Mononuclear cell (primary cell): ENCODE data around the gene SORCS2. TPM values are rescaled to one million over a fixed set of nuclear protein-coding genes. Genes with fewer than 3 reads are reported as not detected.

ENCODE experiments used
- H3K27me3 ChIP-seq: 2 replicates; pipeline ENCODE4 v1.6.0; 2011; ENCODE audit warnings: low read length, control low read depth; ENCODE audit not compliant: insufficient read depth
- H3K4me1 ChIP-seq: 2 replicates; pipeline ENCODE4 v1.5.1; 2011; ENCODE audit warnings: mild to moderate bottlenecking, low read length, control low read depth; ENCODE audit not compliant: insufficient read depth
- H3K4me3 ChIP-seq: 2 replicates; pipeline ENCODE4 v1.5.1; 2011; ENCODE audit warnings: mild to moderate bottlenecking, low read length, moderate library complexity
- H3K9me3 ChIP-seq: 2 replicates; pipeline ENCODE4 v1.5.1; 2011; ENCODE audit warnings: low read depth, mild to moderate bottlenecking, control low read depth, low read length
- total RNA-seq: library from RNA; depleted of rRNA; stranded (reverse); fragments of >200 nt; gene quantifications from one replicate; pipeline ENCODE4 v1.2.3, GENCODE V29; 2012

SORCS2 gene
- total RNA-seq, 1 donor = 0.10 TPM

DNA sequence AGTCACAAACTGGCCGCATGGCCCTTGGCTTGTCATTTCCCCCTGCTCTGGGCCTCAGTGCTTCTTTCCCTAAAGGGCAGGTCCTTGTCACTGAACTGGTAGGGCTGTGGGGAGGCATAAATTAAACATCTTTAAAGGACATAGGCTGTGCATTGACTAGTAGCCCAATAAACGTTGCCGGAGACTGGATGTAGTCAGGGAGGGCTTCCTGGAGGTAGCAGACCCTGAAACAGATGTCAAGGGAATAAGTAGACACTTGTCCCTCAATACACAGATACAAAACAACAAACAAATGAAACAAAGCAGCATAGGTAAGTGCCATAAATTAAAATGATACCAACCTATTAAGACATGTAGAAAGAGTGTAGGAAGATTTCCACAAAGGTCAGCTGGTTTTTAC lies 314.2 kb downstream of the SORCS2 start:
- Histone ChIP-seq H3K9me3 (no peaks in the 10 kb centered on the region), H3K4me3 (no peak overlapping the region), H3K27me3 (no peaks in the 10 kb centered on the region), H3K4me1 (no peaks in the 10 kb centered on the region)

DNA sequence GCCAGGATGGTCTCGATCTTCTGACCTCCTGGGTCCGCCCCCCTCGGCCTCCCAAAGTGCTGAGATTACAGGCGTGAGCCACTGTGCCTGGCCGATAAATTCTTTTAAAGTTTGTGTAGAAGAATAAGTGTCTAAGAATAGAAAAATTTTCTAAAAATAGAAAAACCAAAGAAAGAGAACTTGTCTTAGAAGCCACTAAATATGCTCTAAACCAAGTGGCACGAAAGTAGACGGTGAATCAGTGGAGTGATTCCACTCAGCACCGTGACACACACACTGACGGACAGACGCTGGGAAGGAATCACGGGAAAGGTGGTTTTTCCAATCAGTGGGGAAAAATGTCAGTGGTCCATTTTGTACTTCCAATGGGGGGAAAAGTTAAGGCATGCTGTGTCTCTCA lies 315.0 kb downstream of the SORCS2 start:
- Histone ChIP-seq H3K27me3 (no peaks in the 10 kb centered on the region), H3K4me3 (no peak overlapping the region), H3K9me3 (no peaks in the 10 kb centered on the region), H3K4me1 (no peaks in the 10 kb centered on the region)

DNA sequence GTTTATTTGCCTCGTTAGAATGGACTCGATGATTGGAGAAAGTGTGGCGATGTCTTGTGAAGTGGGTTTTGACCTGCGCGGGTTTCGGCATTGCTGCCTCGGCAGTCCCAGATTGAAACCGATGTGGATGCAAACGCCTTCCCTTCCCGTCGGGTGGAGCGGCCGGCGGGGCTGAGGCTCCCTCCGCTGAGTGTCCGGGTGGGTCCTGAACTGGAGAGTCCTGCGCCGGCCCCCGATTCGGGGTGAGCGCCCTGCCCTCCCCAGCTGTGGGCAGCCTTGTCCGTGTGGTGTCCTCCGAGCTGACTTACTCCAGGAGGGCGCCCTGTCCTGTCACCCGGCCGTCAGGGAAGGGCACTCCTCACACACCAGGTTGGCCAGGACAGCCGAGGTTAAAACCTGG lies 317.7 kb downstream of the SORCS2 start:
- no peaks in the 10 kb centered on the region for H3K9me3 ChIP-seq
- no peak overlapping the region for H3K4me3 ChIP-seq
- no peaks in the 10 kb centered on the region for H3K4me1 ChIP-seq
- H3K27me3 ChIP-seq = no peaks in the 10 kb centered on the region

DNA sequence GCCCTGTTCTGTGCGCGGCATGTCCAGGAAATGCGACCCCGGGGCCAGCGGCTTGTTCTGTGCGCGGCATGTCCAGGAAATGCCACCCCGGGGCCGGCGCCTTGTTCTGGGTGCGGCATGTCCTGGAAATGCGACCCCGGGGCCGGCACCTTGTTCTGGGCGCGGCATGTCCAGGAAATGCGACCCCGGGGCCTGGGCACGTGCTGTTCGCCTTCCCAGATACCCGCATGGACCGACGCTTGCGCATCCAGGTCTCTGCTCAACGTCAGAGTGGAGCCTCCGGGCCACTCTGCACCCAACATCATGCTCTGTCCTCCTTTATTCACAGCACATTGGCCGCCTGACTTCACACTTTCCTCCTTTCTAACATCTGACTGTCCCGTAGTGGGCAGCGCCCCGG lies 318.2 kb downstream of the SORCS2 start:
- Histone ChIP-seq H3K4me3 (no peak overlapping the region), H3K4me1 (no peaks in the 10 kb centered on the region), H3K27me3 (no peaks in the 10 kb centered on the region), H3K9me3 (no peaks in the 10 kb centered on the region)

DNA sequence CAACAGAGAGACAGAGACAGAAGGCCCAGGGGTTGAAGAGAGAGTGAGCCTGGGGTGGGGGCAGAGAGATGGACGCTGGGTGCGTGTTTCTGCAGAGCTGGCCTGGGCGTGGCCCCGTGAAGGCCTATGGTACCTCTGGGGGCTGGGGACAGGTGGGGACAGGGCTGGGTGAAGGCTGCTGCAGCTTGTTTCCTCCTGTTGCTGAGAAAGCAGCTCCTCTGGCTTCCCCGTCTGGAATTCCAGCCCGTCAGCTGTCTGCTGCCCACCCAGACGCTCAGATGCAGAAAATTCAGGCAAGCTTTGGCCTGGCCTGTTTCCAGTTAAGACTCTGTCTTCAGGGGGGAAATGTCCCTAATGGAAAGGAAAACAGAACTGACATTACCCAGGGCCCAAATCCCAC lies 319.2 kb downstream of the SORCS2 start:
- H3K4me3 ChIP-seq = no peak overlapping the region
- no peaks in the 10 kb centered on the region for H3K4me1 ChIP-seq
- no peaks in the 10 kb centered on the region for H3K9me3 ChIP-seq
- no peaks in the 10 kb centered on the region for H3K27me3 ChIP-seq

DNA sequence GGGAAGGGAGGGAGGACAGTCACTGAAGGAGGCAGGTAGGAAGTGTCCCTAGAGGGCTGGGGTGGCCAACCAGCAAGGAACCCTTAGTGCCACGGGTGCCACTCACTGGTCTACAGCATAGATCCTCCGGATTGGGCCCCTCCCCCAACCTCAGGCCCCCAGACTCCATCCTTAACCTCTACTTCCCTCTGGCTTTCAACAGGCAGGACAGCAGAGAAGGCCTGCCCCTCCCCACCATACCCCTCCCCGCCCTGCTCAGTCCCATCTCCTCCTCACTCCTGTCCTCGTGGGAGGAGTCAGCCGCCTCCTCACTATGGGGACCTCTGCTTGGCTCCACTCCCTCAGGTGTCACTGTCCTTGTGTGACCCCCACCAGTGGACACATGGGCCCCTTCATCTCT lies 320.1 kb downstream of the SORCS2 start:
- Histone ChIP-seq H3K9me3 (no peaks in the 10 kb centered on the region), H3K27me3 (no peaks in the 10 kb centered on the region), H3K4me1 (no peaks in the 10 kb centered on the region), H3K4me3 (no peak overlapping the region)

DNA sequence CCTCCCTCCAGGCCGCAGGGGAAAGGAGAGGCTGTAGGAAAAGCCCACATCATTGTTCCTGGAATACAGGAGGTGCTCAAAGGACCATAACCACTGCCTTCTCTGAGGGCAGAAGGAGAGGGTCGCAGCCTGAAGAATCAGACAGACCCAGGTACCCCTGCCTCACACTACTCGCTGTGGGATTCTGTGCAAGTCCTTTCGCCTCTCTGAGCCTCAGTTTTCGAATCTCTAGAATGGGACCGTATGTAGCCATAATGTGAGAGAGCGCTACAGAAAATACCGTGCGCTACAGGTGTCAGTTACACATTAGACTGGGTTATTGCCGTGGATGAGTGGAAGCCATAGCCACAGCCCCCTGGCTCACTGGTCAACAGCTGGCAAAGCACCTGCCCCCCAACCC lies 320.6 kb downstream of the SORCS2 start:
- Histone ChIP-seq H3K27me3 (no peaks in the 10 kb centered on the region), H3K4me3 (no peak overlapping the region), H3K9me3 (no peaks in the 10 kb centered on the region), H3K4me1 (no peaks in the 10 kb centered on the region)

DNA sequence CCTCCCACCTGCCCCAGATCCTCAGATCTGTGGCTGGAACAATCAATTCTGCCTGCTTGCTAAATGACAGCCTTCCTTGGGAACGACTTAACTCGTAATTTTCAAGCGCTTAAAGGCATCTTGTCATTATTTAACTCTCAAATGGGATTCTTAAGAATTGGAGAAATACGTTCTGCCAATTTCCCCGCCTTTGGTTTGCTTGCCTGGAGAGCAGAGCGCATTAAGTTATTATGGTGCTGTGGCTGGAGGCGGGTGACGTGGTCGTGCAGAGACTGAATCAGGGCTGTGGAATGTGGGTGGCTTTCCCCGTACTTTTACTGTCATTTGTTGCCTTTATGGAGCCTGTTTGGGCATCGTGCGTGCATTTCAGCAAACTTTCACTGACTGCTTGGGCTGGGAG lies 321.3 kb downstream of the SORCS2 start:
- Histone ChIP-seq H3K9me3 (no peaks in the 10 kb centered on the region), H3K27me3 (no peaks in the 10 kb centered on the region), H3K4me3 (no peak overlapping the region), H3K4me1 (no peaks in the 10 kb centered on the region)

DNA sequence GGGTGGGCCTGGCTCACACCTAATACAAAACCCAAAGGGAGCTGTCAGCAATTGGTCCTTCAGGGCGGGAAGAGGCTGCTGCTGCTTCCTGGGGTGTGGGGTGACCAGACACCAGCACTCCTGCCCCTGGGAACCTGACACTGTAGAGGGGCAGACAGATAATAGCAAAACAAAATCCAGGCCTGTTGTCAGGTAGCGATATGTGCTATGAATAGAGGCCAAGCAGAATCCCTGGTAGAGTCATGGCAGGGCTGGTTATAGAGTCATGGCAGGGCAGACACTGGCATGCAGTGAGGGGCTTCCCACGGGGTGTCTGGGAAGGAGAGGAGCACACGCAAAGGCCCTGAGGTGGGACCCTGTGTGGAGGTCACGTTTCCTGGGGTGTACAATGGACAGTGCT lies 321.9 kb downstream of the SORCS2 start:
- no peaks in the 10 kb centered on the region for H3K27me3 ChIP-seq
- no peaks in the 10 kb centered on the region for H3K4me1 ChIP-seq
- no peak overlapping the region for H3K4me3 ChIP-seq
- no peaks in the 10 kb centered on the region for H3K9me3 ChIP-seq

DNA sequence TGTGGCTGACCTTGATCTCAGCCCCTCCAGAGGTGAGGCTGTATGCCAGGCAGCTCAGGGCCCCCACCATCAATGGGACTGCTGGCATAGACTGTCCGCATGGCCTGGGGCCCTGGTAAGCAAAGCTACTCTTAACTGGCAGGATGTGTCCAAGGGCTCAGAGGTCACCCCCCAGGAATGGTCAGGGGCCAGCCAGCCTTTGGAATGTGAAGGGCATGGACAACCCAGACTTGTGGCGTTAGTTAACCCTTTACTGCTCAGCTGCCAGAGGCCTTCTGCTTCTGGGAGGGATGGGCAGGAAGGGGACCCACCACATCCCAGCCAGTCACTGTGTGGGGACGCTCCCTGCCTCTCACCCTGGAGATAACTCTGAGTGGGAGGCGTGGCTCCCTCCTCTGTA lies 322.5 kb downstream of the SORCS2 start:
- H3K4me1 ChIP-seq = no peaks in the 10 kb centered on the region
- H3K9me3 ChIP-seq = no peaks in the 10 kb centered on the region
- H3K27me3 ChIP-seq = no peaks in the 10 kb centered on the region
- H3K4me3 ChIP-seq = no peak overlapping the region

DNA sequence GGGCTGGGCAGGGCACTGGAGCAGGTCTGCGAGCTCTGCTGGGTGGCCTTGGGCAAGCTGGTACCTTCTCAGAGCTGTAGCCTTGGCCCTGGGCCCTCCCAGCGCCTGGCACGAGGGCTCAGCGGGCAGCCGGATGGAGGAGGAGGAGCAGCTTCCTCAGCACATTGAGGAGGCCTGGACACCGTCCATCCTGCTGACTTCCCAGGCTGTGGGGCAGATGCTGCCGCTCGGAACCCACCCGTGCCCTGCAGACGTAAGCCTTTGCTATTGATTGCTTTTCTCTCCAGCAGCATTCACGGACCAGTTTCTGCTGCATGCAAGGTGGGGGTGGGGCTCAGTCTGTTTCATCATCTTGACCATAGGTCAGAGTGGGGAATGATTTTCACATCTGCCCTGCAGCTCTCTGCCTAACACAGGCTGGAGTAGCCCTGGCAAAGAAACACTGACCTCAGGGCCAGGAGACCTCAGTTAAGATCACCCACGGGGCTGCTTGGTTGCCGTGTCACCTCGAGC lies 323.1 kb downstream of the SORCS2 start:
- H3K4me3 ChIP-seq = no peak overlapping the region
- H3K27me3 ChIP-seq = no peaks in the 10 kb centered on the region
- H3K4me1 ChIP-seq = no peaks in the 10 kb centered on the region
- no peaks in the 10 kb centered on the region for H3K9me3 ChIP-seq

DNA sequence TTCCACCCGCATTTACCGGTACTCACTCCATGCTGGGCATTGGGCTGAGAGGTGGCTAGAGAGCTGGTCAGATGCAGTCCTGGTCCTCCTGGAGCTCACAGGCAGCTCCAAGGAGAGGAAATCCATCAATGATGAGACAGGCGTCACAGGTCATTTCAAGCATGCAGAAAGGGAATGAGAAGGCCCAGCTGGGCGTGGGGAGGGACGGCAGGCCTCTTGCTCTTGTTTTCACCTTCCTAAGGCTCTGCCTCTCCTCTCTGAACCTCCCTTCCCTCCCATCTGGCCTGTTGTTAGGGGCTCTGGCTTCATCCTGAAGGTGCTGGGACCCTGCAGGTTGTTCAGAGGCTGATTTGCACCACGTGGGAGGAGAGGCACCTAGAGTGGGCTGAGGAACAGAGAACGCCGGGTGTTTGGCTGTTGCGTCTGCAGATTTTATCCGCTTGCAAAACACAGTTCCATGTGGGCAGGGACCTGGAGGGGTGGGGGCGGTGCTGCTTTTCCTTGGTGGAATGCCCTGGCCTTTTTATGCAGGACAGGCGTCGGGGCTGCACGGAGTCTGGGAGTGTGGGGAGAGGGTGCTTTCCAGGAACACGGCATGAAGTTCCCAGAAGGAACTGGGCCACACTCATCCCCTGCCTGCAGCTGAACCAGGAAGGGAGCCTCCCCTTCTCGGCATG lies 323.9 kb downstream of the SORCS2 start:
- H3K27me3 ChIP-seq = no peaks in the 10 kb centered on the region
- no peak overlapping the region for H3K4me3 ChIP-seq
- H3K9me3 ChIP-seq = no peaks in the 10 kb centered on the region
- no peaks in the 10 kb centered on the region for H3K4me1 ChIP-seq

DNA sequence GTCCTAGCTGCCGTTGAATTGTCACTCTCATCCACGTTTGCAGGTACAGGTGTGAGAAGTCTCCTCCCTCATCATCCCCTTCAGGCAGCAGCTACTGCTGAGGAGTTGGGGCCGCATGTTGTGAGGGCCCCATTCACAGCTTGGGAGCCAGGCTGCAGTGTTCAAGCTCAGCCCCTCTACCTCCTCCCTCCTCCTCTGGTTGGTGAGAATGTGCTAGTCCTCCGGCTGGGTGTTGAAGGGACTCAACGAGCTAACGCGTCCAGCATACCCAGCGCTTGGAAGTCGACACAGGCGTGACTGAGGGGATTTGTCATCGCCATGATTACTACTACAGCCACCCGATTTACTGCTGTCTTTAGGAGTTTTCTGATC lies 324.4 kb downstream of the SORCS2 start:
- Histone ChIP-seq H3K27me3 (no peaks in the 10 kb centered on the region), H3K9me3 (no peaks in the 10 kb centered on the region), H3K4me3 (no peak overlapping the region), H3K4me1 (no peaks in the 10 kb centered on the region)

DNA sequence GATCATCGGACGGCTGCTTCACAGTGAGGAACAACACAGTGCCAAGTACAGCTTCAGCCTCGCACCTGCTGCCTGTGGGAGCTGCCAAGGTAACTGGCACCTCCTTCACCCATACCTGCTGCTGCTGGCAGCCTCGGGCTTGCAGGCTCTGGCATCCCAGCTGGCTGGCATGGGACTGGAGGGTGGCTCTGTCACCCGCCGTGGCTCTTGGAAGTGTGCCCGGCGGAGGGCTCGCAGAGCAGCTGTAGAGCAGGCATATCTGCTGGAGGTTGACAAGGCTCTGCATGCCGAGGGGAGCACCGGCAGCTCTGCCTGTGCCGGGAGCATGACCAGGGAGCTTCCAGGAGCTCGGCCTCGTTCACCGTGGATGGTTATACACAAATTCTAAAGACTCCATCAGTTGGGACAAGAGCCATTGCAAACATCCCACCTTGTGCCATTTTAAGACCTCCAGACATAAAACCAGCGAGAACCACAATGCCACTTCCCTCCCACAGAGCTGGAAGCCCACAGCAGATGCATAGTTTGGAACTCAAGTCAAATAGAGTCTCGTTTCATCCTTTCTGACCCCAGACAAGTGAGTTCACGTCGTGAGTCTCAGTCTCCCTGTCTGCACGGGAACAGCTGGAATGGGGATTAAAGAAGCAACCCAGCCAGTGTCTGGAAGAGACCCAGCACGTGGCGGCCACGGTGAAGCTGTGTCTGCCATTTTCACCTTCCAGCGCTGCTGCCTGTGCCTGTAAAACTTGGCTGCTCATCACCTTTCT lies 326.7 kb downstream of the SORCS2 start:
- Histone ChIP-seq H3K9me3 (no peaks in the 10 kb centered on the region), H3K4me1 (peaks cover 11% of the 10 kb centered on the region), H3K27me3 (no peaks in the 10 kb centered on the region), H3K4me3 (no peak overlapping the region)

DNA sequence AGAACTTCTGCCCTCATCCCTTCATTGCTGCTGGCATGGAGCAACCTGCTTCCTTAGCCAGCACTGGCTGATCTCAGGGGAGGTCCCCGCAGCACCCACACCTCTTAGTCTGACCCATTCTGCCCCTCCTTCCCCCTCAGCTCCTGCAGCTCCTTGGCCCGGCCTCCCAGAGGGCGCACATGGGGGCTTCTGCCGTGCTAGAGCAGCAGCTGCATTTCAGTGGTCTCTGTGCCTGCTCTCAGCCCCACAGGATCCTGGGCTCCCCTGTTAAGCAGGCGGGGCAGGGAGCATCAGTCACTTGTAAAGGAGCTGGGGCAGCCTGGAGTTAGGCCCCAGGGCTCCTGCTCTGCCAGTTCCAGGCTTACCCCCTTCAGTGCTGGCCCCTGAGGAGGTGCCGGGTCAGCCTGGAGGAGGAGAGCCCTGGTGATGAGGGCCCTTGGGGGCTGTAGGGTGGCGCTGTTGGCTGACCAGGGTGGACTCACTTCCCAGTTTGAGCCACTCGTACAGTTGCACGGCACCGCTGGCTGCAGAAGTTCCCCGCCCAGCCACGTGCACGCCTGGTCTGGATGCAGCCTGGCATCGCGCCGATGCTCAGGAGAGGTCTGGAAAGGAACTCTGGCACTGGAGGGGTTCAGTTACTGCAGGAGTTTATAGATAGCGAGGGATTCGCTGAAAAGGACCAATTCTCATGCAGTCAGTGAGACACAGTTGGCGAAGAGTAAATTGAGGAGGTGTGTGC lies 327.5 kb downstream of the SORCS2 start:
- Histone ChIP-seq H3K9me3 (no peaks in the 10 kb centered on the region), H3K4me1 (peaks cover 15% of the 10 kb centered on the region), H3K4me3 (no peak overlapping the region), H3K27me3 (no peaks in the 10 kb centered on the region)
